HepG2 (cell line): ENCODE data around the gene PSMB2. TPM values are rescaled to one million over a fixed set of nuclear protein-coding genes. Genes with fewer than 3 reads are reported as not detected.
A peak's percentile ranks its signal among the peaks of the same experiment; 100 is the strongest.

Experiments used
- ATAC-seq: fragments of 200-7000 bp; cut with Tn5 transposase; 3 replicates; pipeline ENCODE4 v1.9.1; 2020; ENCODE audit warnings: mild to moderate bottlenecking, moderate library complexity
- BruUV-seq: library from RNA; stranded (reverse); fragments of 400-500 nt; replicated peaks from 2 replicates; lab custom pipeline; 2021; lab: Mats Ljungman, UMichigan
- CTCF ChIA-PET: fragments of 300-600 bp; formaldehyde crosslinking; extraction: SDS; loops from one replicate; lab custom pipeline; 2021; ENCODE audit warnings: low total read pairs, inconsistent platforms, low intra/inter-chr PET ratio; lab: Yijun Ruan, JAX
- POLR2A ChIA-PET: fragments of 350-600 bp; sonication (Branson Sonifier 250); formaldehyde crosslinking; loops from one replicate; lab custom pipeline; 2020; ENCODE audit warnings: antibody characterized with exemption, inconsistent platforms; lab: Yijun Ruan, JAX
- DNase-seq: peaks from one replicate; pipeline ENCODE4 v3.0.0-alpha.2; 2015; ENCODE audit warnings: low spot score
- FAIRE-seq: peaks from 3 replicates; lab custom pipeline; 2011; peaks lifted over from hg19 to GRCh38; lab: Jason Lieb, UNC
- H2AFZ ChIP-seq: one replicate; pipeline ENCODE4 v1.6.1; 2011; ENCODE audit warnings: low read length, inconsistent platforms
- H3K27ac ChIP-seq: fragments of 300-600 bp; 3 replicates; pipeline ENCODE4 v1.8.0; 2011; ENCODE audit warnings: mixed run types, mild to moderate bottlenecking, mixed read lengths, low read length, inconsistent platforms; ENCODE audit not compliant: insufficient read depth; ENCODE audit errors: extremely low read length
- H3K27me3 ChIP-seq, 2 experiments: fragments of 200-600 bp in 1 of 2; 2 replicates in 1 of 2; 3 replicates in 1 of 2; pipeline versions ENCODE4 v1.6.0 to v1.8.0; 2011; ENCODE audit warnings: low read length in 2 of 2, mild to moderate bottlenecking in 2 of 2, moderate library complexity in 2 of 2, inconsistent platforms in 1 of 2; ENCODE audit not compliant: insufficient read depth in 2 of 2, control insufficient read depth in 1 of 2
- H3K36me3 ChIP-seq, 2 experiments: fragments of 200-600 bp in 1 of 2; replicated peaks in 1 of 2; 2 replicates in 1 of 2; 3 replicates in 1 of 2; pipeline versions ENCODE4 v1.5.1 to v1.8.0; 2011; ENCODE audit warnings: low read length in 2 of 2, inconsistent platforms in 1 of 2; ENCODE audit not compliant: insufficient read depth in 2 of 2, control insufficient read depth in 1 of 2
- H3K4me1 ChIP-seq: 2 replicates; pipeline ENCODE4 v1.5.1; 2012; ENCODE audit warnings: low read length, inconsistent platforms; ENCODE audit not compliant: insufficient read depth
- H3K4me2 ChIP-seq: 2 replicates; pipeline ENCODE4 v1.6.0; 2011; ENCODE audit warnings: low read depth, low read length, inconsistent platforms
- H3K4me3 ChIP-seq, 3 experiments: fragments of 200-600 bp in 1 of 3; sonication (generic), shearing (Covaris generic) in 1 of 3; replicated peaks in 1 of 3; 2 replicates each; pipeline ENCODE4 v1.5.1; 2011 to 2016; ENCODE audit warnings: low read length in 3 of 3, inconsistent platforms in 2 of 3, low read depth in 2 of 3, mild to moderate bottlenecking in 2 of 3, control low read depth in 1 of 3, mixed read lengths in 1 of 3; ENCODE audit not compliant: insufficient read depth in 1 of 3
- H3K79me2 ChIP-seq: one replicate; pipeline ENCODE4 v1.6.1; 2011; ENCODE audit warnings: low read length, inconsistent platforms; ENCODE audit not compliant: insufficient read depth
- H3K9ac ChIP-seq: 2 replicates; pipeline ENCODE4 v1.6.0; 2011; ENCODE audit warnings: mild to moderate bottlenecking, low read depth, low read length, inconsistent platforms; ENCODE audit not compliant: insufficient read depth
- H3K9me3 ChIP-seq: 2 replicates; pipeline ENCODE4 v1.5.1; 2012; ENCODE audit warnings: mild to moderate bottlenecking, low read length
- H4K20me1 ChIP-seq: 2 replicates; pipeline ENCODE4 v1.6.0; 2011; ENCODE audit warnings: inconsistent platforms, mild to moderate bottlenecking, low read length, moderate library complexity; ENCODE audit not compliant: insufficient read depth
- CHD4 ChIP-seq: fragments of 200-600 bp; sonication (generic); IDR thresholded peaks from 2 replicates; pipeline ENCODE4 v1.7.0; 2017; ENCODE audit warnings: mild to moderate bottlenecking, low read length, borderline replicate concordance
- GFI1 ChIP-seq: sonication (generic); formaldehyde crosslinking; IDR thresholded peaks from 2 replicates; pipeline ENCODE4 v1.5.0; 2020; ENCODE audit warnings: missing genetic modification reagents, mild to moderate bottlenecking, borderline replicate concordance
- KDM6A ChIP-seq: IDR thresholded peaks from 2 replicates; pipeline ENCODE4 v1.6.1; 2016; ENCODE audit warnings: low read depth
- PAXIP1 ChIP-seq: sonication (generic); formaldehyde crosslinking; conservative IDR thresholded peaks from 2 replicates; pipeline ENCODE4 v1.4.0; 2020; ENCODE audit warnings: mild to moderate bottlenecking, missing genetic modification reagents, moderate library complexity
- PPARG ChIP-seq: conservative IDR thresholded peaks from 2 replicates; pipeline ENCODE4 v1.6.1; 2016; ENCODE audit warnings: missing biosample characterization, missing genetic modification reagents
- SP5 ChIP-seq: IDR thresholded peaks from 2 replicates; pipeline ENCODE4 v1.6.1; 2016; ENCODE audit warnings: low read depth, borderline replicate concordance
- TOE1 ChIP-seq: sonication (generic); formaldehyde crosslinking; IDR thresholded peaks from 2 replicates; pipeline ENCODE4 v1.4.0; 2020; ENCODE audit warnings: mild to moderate bottlenecking, missing genetic modification reagents
- ZBTB1 ChIP-seq: sonication (generic); formaldehyde crosslinking; IDR thresholded peaks from 2 replicates; pipeline ENCODE4 v1.4.0; 2020; ENCODE audit warnings: missing genetic modification reagents, borderline replicate concordance
- ZFP36L1 ChIP-seq: sonication (generic); formaldehyde crosslinking; IDR thresholded peaks from 2 replicates; pipeline ENCODE4 v1.8.0; 2022; ENCODE audit warnings: mild to moderate bottlenecking, missing genetic modification reagents, moderate library complexity
- ZMAT3 ChIP-seq: sonication (generic); formaldehyde crosslinking; conservative IDR thresholded peaks from 2 replicates; pipeline ENCODE4 v1.7.0; 2021; ENCODE audit warnings: missing genetic modification reagents
- ZNF276 ChIP-seq: sonication (generic); formaldehyde crosslinking; IDR thresholded peaks from 2 replicates; pipeline ENCODE4 v1.4.0; 2020; ENCODE audit warnings: mild to moderate bottlenecking, low read depth, missing genetic modification reagents
- ZNF891 ChIP-seq: sonication (generic); formaldehyde crosslinking; IDR thresholded peaks from 2 replicates; pipeline ENCODE4 v1.5.0; 2020; ENCODE audit warnings: mild to moderate bottlenecking, missing genetic modification reagents
- WGBS: methylation state at CpG from one replicate; pipeline ENCODE4 v1.1.6; 2017; ENCODE audit warnings: low lambda C conversion rate; 5-methylcytosine and 5-hydroxymethylcytosine counted together
- in situ Hi-C: cut with HindIII; loops from 2 replicates; pipeline ENCODE4 v1.10.0; 2017; ENCODE audit warnings: low pct_unique_long_range_greater_than_20kb; ENCODE audit not compliant: extremely low pct_ligation_motif_present
- intact Hi-C: fragments of 100-400 bp; cut with micrococcal nuclease; formaldehyde crosslinking; loops from one replicate; pipeline ENCODE4 v1.10.0; 2022; ENCODE audit not compliant: unreplicated experiment
- polyA plus RNA-seq, 8 experiments: library from polyadenylated mRNA; depleted of rRNA in 3 of 8; stranded (reverse) in 7 of 8; unstranded in 1 of 8; fragments of >200 nt; fragmentation: Illumina TruSeq in 4 of 8; extraction: Trizol in 4 of 8; gene quantifications; 2 replicates each; pipeline versions ENCODE4 v1.2.1 to v1.2.3, GENCODE V29; 2011 to 2016; ENCODE audit warnings: low read depth in 4 of 8, missing spikeins in 1 of 8, mixed read lengths in 1 of 8; ENCODE audit not compliant: insufficient read depth in 1 of 8
- total RNA-seq, 5 experiments: library from RNA; depleted of rRNA; stranded (reverse); fragments of >200 nt; fragmentation: Illumina TruSeq; extraction: Trizol; gene quantifications; 2 replicates each; pipeline ENCODE4 v1.2.3, GENCODE V29; 2016; ENCODE audit warnings: low read depth in 1 of 5
- TF ChIP-seq, protein P1 (sequence below): sonication (generic); formaldehyde crosslinking; IDR thresholded peaks from 2 replicates; pipeline ENCODE4 v1.4.0; 2020; ENCODE audit warnings: missing genetic modification reagents, mild to moderate bottlenecking, borderline replicate concordance
- TF ChIP-seq, protein P2 (sequence below): fragments of 450-650 bp; IDR thresholded peaks from 2 replicates; pipeline ENCODE4 v1.6.1; 2017; ENCODE audit warnings: mild to moderate bottlenecking

Gene PSMB2
- total and polyA plus RNA-seq, 2 of the 13 experiments (the other 11 are each of a cell fraction or from before 2014, with no cell fraction given): 60.6 to 62.2 TPM

- ATAC-seq (peak; percentile 50), FAIRE-seq (no peak), DNase-seq (no peak)
- Histone ChIP-seq H3K9me3 (no peaks in the 10 kb centered on the region), H3K79me2 (no peaks in the 10 kb centered on the region), H3K4me2 (peak overlapping the region; percentile 20; the same call in 1 of the 2 replicates), H3K4me1 (peaks cover 15% of the 10 kb centered on the region), H3K4me3 (no peak overlapping the region), H3K9ac (no peak overlapping the region), H4K20me1 (no peaks in the 10 kb centered on the region), H3K27ac (no peak overlapping the region), H2AFZ (no peak overlapping the region), H3K27me3 (no peaks in the 10 kb centered on the region), H3K36me3 (peaks cover 0 to 4% of the 10 kb centered on the region in 2 experiments; a peak in 1 of 5 replicates)
- BruUV-seq: no TSS peak
- CTCF ChIA-PET: no interaction called here
- 44% methylated on average over 8 of the region's 8 CpGs for WGBS
- intact Hi-C loops: loop anchor here (2.0 kb wide), 1 partner anchor 18 kb away; no protein-coding TSS in a partner anchor
- POLR2A ChIA-PET: interaction anchor here (1.4 kb wide), 1 partner anchor 17 kb away, joined by 3 read pairs; no protein-coding TSS in a partner anchor
- in situ Hi-C loops: no loop called here
- TF ChIP-seq, protein P1, sequence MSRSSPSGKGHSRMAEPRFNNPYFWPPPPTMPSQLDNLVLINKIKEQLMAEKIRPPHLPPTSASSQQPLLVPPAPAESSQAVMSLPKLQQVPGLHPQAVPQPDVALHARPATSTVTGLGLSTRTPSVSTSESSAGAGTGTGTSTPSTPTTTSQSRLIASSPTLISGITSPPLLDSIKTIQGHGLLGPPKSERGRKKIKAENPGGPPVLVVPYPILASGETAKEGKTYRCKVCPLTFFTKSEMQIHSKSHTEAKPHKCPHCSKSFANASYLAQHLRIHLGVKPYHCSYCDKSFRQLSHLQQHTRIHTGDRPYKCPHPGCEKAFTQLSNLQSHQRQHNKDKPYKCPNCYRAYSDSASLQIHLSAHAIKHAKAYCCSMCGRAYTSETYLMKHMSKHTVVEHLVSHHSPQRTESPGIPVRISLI (CRISPR knock-in tag): 0 out of 2 replicates have a peak, but pooled peaks have one; percentile 17
- peak; percentile 74 for TF ChIP-seq PPARG (CRISPR knock-in tag)
- no peak for TF ChIP-seq TOE1 (CRISPR knock-in tag)
- no peak for TF ChIP-seq ZNF891 (CRISPR knock-in tag)
- peak; percentile 38; the same call in 1 of the 2 replicates for TF ChIP-seq GFI1
- no peak for TF ChIP-seq CHD4
- no peak for TF ChIP-seq ZFP36L1 (CRISPR knock-in tag)
- peak; percentile 41; the same call in 1 of the 2 replicates for TF ChIP-seq PAXIP1 (CRISPR knock-in tag)
- no peak for TF ChIP-seq ZMAT3 (CRISPR knock-in tag)
- TF ChIP-seq ZBTB1 (CRISPR knock-in tag): no peak
- no peak for TF ChIP-seq KDM6A (CRISPR knock-in tag)
- no peak for TF ChIP-seq ZNF276
- TF ChIP-seq, protein P2, sequence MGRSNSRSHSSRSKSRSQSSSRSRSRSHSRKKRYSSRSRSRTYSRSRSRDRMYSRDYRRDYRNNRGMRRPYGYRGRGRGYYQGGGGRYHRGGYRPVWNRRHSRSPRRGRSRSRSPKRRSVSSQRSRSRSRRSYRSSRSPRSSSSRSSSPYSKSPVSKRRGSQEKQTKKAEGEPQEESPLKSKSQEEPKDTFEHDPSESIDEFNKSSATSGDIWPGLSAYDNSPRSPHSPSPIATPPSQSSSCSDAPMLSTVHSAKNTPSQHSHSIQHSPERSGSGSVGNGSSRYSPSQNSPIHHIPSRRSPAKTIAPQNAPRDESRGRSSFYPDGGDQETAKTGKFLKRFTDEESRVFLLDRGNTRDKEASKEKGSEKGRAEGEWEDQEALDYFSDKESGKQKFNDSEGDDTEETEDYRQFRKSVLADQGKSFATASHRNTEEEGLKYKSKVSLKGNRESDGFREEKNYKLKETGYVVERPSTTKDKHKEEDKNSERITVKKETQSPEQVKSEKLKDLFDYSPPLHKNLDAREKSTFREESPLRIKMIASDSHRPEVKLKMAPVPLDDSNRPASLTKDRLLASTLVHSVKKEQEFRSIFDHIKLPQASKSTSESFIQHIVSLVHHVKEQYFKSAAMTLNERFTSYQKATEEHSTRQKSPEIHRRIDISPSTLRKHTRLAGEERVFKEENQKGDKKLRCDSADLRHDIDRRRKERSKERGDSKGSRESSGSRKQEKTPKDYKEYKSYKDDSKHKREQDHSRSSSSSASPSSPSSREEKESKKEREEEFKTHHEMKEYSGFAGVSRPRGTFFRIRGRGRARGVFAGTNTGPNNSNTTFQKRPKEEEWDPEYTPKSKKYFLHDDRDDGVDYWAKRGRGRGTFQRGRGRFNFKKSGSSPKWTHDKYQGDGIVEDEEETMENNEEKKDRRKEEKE: no peak
- TF ChIP-seq SP5 (CRISPR knock-in tag): 0 out of 2 replicates have a peak, but pooled peaks have one; percentile 29
These were observed 48.1 kb downstream of the PSMB2 start for GRCh38 chr1:35592991-35593769.
